ENCODE results near the gene ORAI3.
A peak's percentile ranks its signal among the peaks of the same experiment; 100 is the strongest.

- TF ChIP-seq CTCF (IDR thresholded peaks at IDR 0.05; ENCODE audit: poor library complexity) (peak; percentile 2), EZH2 (IDR thresholded peaks at IDR 0.05; ENCODE audit: borderline replicate concordance) (no peak)
Observed at GRCh38 chr16:30902029-30902972, 46.6 kb upstream of the ORAI3 start.
